Measurements from ENCODE around the gene CAMTA1.

Gene CAMTA1

DNA sequence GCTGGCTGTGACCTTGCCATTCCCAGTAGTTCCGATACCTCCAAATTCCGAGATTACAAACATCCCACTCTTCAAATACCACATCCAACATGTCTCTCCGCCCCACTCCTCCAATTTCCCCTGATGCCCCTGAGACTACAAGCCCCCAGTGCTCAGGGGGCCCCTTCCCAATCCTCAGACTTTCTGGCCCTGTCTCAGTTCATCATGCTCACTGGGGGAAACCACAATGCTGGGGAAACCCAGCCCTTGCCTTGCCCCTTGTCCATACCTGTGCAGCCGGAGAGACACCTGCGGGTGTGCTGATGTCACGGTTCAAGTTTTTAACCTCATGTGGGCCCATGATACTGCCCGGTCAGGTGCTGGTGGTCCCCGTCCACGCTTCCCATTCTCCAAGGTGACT is 226.6 kb downstream of the CAMTA1 start:
- no peak overlapping the region for H3K4me3 ChIP-seq (ENCODE audit: control insufficient read depth, low read depth, low read length)
- TF ChIP-seq, protein P1, sequence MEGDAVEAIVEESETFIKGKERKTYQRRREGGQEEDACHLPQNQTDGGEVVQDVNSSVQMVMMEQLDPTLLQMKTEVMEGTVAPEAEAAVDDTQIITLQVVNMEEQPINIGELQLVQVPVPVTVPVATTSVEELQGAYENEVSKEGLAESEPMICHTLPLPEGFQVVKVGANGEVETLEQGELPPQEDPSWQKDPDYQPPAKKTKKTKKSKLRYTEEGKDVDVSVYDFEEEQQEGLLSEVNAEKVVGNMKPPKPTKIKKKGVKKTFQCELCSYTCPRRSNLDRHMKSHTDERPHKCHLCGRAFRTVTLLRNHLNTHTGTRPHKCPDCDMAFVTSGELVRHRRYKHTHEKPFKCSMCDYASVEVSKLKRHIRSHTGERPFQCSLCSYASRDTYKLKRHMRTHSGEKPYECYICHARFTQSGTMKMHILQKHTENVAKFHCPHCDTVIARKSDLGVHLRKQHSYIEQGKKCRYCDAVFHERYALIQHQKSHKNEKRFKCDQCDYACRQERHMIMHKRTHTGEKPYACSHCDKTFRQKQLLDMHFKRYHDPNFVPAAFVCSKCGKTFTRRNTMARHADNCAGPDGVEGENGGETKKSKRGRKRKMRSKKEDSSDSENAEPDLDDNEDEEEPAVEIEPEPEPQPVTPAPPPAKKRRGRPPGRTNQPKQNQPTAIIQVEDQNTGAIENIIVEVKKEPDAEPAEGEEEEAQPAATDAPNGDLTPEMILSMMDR (IDR thresholded peaks at IDR 0.05; ENCODE audit: control insufficient read depth, insufficient read depth, low read depth, low read length, missing control alignments), result no peak
- no peak for DNase-seq (ENCODE audit: low read depth)

DNA sequence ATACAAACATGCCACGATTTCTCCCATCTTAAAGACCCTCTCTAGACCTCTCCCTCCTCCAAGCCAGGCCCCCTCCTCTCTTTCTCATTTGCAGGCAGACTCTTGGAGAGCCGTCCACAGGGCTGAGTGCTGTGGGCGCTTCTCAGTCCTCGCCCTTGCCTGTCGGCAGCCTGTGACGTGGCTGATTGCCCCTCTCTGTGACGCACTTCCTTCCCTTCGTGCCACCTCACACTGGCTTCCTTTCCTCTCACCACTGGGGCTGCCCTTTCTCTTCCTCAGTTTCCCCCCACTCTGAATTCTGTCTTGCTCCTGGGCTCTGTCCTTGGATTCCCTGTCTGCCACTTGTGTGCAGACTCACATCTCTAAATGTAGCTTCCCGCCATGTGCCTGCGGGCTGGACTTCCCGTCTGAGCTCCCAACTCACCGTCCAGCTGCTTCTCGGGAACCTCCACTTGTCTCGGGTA is 227.2 kb downstream of the CAMTA1 start:
- TF ChIP-seq, protein P1 (IDR thresholded peaks at IDR 0.05; ENCODE audit: control insufficient read depth, insufficient read depth, low read depth, low read length, missing control alignments), result no peak
- no peak for DNase-seq (ENCODE audit: low read depth)
- no peak overlapping the region for H3K4me3 ChIP-seq (ENCODE audit: control insufficient read depth, low read depth, low read length)

DNA sequence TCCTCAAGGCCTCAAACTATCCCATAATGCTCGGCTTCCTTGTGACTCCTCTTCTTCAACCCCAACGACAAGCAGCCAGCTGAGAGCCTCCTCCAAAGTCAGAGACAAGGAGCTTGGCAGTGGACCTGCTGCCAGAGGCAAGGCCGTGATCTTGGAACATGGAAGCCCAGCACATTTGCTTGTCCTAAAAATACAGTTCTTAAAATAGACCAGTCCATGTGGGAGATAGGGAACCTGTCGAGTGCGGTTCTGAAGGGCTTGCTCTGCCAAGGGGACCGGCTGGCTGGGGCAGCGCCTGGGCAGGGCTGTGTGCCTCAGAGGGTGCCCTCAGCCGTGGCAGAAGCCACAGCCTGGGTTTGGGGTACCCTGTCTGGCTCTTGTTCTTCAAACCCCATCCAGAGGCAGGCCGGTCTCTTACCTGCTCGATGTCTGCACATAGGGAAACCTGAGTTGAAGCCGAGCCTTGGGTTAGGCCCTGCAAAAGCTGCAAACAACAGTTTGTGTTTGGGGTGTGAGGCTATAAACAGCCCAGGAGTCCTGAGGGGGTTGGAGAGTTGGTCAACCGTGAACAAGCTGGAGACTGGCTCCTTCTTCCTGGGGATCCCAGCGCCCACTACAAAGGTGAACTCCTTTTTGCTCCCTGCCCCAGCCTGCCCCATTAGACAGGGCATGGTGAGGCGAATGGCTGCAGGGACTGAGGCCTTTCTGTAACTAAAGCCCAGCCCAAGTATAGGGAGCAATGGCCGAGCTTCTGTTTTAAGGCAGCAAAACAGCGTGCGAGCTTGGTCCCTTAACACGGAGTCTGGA is 228.8 kb downstream of the CAMTA1 start:
- H3K4me3 ChIP-seq (ENCODE audit: control insufficient read depth, low read depth, low read length), result no peak overlapping the region
- DNase-seq (ENCODE audit: low read depth), result no peak
- TF ChIP-seq, protein P1 (IDR thresholded peaks at IDR 0.05; ENCODE audit: control insufficient read depth, insufficient read depth, low read depth, low read length, missing control alignments), result no peak

DNA sequence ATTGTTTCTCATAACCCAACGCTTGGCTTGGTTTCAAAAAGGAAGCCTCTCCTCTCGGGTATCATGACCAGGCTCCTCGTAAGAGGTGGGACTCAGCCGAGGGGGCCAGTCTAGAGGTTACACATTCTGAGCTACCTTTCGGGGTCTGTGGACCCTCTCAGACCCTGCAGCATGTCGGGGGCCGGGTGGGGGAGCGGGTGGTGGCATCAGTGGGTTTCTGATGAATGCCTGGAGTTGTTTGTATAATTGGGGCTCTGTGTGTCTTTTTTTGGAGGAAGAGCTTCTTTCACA is 229.3 kb downstream of the CAMTA1 start:
- TF ChIP-seq, protein P1 (IDR thresholded peaks at IDR 0.05; ENCODE audit: control insufficient read depth, insufficient read depth, low read depth, low read length, missing control alignments), result no peak
- no peak overlapping the region for H3K4me3 ChIP-seq (ENCODE audit: control insufficient read depth, low read depth, low read length)
- DNase-seq (ENCODE audit: low read depth), result no peak

DNA sequence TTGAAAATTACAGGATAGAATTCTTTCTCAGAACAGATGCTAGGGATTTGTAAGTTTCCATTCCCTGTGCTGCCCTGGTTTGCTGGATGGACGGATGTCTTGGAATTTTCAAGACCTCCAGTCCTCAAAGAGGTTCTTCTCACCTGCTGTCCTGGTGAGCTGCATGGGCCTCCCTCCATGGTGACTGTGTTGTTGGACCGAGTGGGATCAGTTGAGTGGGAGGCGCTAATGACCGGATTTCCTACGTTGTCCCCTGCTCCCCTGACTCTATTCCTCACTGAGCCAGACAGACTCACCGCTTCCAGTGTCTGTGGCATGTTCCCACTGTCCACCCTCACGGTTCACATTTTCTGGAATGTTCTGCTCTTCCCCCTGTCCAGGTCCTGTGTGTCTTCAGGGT is 229.8 kb downstream of the CAMTA1 start:
- TF ChIP-seq, protein P1 (IDR thresholded peaks at IDR 0.05; ENCODE audit: control insufficient read depth, insufficient read depth, low read depth, low read length, missing control alignments), result no peak
- no peak overlapping the region for H3K4me3 ChIP-seq (ENCODE audit: control insufficient read depth, low read depth, low read length)
- no peak for DNase-seq (ENCODE audit: low read depth)

DNA sequence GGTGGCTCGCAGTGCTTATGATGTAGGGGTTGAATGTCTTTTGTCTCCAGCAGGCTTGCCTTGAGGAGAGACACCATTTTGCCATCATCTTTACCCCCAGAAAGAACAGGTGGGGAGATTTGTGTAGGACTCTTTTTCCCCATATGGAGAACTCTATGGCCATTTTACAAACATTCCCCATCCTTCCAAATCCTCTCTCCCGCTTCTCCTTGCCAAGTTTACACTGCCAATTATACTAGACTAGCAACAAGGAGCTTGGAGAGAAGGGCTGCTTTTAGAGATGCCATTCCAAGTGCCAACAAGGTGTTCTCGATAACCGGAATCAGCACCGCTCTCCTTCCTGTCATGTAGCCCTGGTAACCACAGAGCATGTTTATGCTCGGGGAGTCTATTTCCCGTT is 233.1 kb downstream of the CAMTA1 start:
- TF ChIP-seq, protein P1 (IDR thresholded peaks at IDR 0.05; ENCODE audit: control insufficient read depth, insufficient read depth, low read depth, low read length, missing control alignments), result no peak
- no peak for DNase-seq (ENCODE audit: low read depth)
- no peak overlapping the region for H3K4me3 ChIP-seq (ENCODE audit: control insufficient read depth, low read depth, low read length)

Data from AG09309 (cell line).